GM10266 (cell line): ENCODE data around the gene CENPL.
"Not testable (repeated sequence)": the region's sequence is repeated elsewhere in the genome, so short reads cannot be mapped to it uniquely, and the experiment has no call there.

Experiments used
- DNase-seq: peaks from one replicate; pipeline ENCODE4 v3.0.0; 2012; ENCODE audit errors: extremely low spot score
- TF ChIP-seq, protein P1 (sequence below): IDR thresholded peaks from 2 replicates; pipeline ENCODE4 v1.5.1; 2012; ENCODE audit warnings: mild to moderate bottlenecking, low read depth; ENCODE audit not compliant: control insufficient read depth, insufficient read depth; ENCODE audit errors: missing control alignments

The CENPL gene

GRCh38 chr1:173862769-173863223 lies 38.1 kb upstream of the CENPL start:
- TF ChIP-seq, protein P1, sequence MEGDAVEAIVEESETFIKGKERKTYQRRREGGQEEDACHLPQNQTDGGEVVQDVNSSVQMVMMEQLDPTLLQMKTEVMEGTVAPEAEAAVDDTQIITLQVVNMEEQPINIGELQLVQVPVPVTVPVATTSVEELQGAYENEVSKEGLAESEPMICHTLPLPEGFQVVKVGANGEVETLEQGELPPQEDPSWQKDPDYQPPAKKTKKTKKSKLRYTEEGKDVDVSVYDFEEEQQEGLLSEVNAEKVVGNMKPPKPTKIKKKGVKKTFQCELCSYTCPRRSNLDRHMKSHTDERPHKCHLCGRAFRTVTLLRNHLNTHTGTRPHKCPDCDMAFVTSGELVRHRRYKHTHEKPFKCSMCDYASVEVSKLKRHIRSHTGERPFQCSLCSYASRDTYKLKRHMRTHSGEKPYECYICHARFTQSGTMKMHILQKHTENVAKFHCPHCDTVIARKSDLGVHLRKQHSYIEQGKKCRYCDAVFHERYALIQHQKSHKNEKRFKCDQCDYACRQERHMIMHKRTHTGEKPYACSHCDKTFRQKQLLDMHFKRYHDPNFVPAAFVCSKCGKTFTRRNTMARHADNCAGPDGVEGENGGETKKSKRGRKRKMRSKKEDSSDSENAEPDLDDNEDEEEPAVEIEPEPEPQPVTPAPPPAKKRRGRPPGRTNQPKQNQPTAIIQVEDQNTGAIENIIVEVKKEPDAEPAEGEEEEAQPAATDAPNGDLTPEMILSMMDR: no peak

GRCh38 chr1:173862146-173862768 lies 37.6 kb upstream of the CENPL start:
- not testable (repeated sequence) for DNase-seq

More at GRCh38 chr1:173862769-173863223, 38.1 kb upstream of the CENPL start:
- no peak for DNase-seq

GRCh38 chr1:173861731-173862145 lies 37.1 kb upstream of the CENPL start:
- no peak for DNase-seq

GRCh38 chr1:173860065-173860464 lies 35.4 kb upstream of the CENPL start:
- TF ChIP-seq, protein P1: no peak
- DNase-seq: no peak

More at GRCh38 chr1:173861731-173862145, 37.1 kb upstream of the CENPL start:
- TF ChIP-seq, protein P1: no peak

GRCh38 chr1:173859547-173859946 lies 34.9 kb upstream of the CENPL start:
- not testable (repeated sequence) for DNase-seq

GRCh38 chr1:173857363-173857917 lies 32.8 kb upstream of the CENPL start:
- DNase-seq: no peak
- TF ChIP-seq, protein P1: no peak

DNA sequence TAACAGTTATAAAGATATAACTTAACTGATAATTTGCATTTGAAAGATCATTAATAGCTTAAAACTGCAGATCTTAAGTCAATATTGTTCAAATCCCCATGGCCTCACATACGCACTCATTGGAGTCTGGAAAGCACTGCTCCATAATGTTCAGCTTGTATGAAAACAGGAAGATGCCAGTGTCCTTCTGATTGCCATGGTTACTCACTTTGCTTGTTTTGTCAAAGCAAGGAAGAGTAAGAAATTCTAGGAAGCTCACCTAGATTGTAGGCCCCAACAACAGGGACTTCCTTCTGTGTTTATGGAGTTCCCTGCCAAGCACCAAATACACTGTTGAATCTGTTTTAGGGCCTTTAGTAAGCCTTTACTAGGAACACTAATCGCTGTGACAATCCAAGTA lies 32.2 kb upstream of the CENPL start:
- TF ChIP-seq, protein P1: no peak
- DNase-seq: no peak

DNA sequence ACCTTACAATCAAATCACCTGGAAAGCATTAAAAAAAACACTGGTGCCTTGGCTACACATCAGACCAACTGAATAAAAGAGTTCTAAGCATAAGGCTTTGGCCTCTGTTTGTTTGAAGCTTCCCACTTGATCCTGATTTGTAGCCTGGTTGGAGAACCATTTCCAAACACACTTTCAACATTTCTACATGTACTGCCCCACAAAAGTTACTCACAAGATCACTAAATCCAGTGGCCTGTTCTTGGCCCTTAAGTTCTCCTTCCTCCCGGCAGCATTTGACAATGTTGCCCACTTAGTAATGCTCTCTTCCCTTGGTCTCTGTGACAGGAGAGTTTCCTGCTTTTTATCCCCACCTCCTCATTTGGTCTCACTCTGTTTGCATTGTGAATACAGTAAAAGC lies 31.3 kb upstream of the CENPL start:
- DNase-seq: no peak
- TF ChIP-seq, protein P1: no peak
